ENCODE measurements around the gene PMPCA.

PMPCA gene

DNA sequence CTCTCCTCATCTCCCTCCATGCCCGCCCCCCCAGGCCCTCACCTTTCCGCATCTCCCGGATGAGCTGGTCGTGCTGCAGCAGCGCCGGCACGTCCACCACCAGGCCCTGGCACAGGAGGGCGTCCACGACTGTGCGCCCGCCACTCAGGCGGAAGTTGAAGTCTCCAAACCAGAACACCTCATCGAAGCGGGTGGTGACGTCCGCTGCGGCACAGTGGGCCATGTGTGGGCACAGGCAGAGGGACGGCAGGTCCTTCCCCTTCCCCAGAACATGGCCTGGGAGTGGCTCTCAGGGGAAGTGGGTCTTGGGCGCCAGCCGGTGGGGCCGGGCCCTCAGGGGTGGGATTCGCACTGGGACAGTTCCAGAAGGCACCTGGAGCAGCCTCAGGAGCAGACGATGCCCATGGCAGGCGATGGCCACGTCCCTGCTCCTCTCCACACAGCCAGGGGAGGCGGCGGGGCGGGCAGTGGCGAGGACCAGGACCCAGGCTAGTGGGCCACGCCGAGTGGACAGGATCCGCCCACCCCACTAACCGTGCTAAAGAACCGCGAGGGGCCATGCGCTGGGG lies 21.4 kb downstream of the PMPCA start:
- Histone ChIP-seq H3K79me2 (ENCODE audit: insufficient read depth, low read length) (peaks cover 5% of the 10 kb centered on the region), H3K4me3 (ENCODE audit: insufficient read depth, low read length, poor library complexity, severe bottlenecking) (no peak overlapping the region), H3K27ac (ENCODE audit: low read depth, low read length) (no peak overlapping the region), H3K27me3 (ENCODE audit: low read length) (no peaks in the 10 kb centered on the region), H3K36me3 (ENCODE audit: low read length) (no peaks in the 10 kb centered on the region), H4K20me1 (ENCODE audit: low read depth, low read length) (no peaks in the 10 kb centered on the region), H3K9me2 (replicated peaks; ENCODE audit: insufficient read depth, low read length) (no peaks in the 10 kb centered on the region), H3K9me3 (ENCODE audit: insufficient read depth, low read length) (no peaks in the 10 kb centered on the region), H3K4me2 (ENCODE audit: low read depth, low read length, poor library complexity, severe bottlenecking) (no peak overlapping the region), H3K9ac (ENCODE audit: low read length) (no peak overlapping the region), H3F3A (ENCODE audit: insufficient read depth) (no peaks in the 10 kb centered on the region), H2AFZ (ENCODE audit: low read depth, low read length, severe bottlenecking) (no peak overlapping the region)
- TF ChIP-seq, protein P1, sequence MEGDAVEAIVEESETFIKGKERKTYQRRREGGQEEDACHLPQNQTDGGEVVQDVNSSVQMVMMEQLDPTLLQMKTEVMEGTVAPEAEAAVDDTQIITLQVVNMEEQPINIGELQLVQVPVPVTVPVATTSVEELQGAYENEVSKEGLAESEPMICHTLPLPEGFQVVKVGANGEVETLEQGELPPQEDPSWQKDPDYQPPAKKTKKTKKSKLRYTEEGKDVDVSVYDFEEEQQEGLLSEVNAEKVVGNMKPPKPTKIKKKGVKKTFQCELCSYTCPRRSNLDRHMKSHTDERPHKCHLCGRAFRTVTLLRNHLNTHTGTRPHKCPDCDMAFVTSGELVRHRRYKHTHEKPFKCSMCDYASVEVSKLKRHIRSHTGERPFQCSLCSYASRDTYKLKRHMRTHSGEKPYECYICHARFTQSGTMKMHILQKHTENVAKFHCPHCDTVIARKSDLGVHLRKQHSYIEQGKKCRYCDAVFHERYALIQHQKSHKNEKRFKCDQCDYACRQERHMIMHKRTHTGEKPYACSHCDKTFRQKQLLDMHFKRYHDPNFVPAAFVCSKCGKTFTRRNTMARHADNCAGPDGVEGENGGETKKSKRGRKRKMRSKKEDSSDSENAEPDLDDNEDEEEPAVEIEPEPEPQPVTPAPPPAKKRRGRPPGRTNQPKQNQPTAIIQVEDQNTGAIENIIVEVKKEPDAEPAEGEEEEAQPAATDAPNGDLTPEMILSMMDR (IDR thresholded peaks at IDR 0.05; ENCODE audit: insufficient read depth, low read length, poor library complexity, severe bottlenecking) = no peak
- no peak for TF ChIP-seq EZH2phosphoT487 (conservative IDR thresholded peaks at IDR 0.05; ENCODE audit: low read length)

DNA sequence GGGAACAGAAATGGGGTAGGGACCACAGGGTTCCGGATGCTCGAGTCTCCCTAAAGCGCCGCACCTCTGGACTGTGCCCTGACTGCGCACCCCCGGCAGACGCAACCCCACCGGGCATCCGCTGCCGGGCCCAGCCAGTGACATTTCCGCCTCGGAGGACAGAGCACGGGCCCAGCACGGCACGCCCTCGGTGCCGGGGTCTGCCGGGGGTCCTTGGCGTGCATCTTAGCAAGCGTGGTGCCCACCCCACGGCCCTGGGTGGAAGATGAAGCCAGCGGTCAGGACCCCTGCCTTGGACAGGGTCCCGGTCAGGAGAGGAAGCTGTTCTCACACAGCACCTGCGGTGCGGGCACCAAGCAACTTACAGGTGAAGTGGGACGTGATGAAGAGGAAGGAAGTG lies 22.1 kb downstream of the PMPCA start:
- no peak overlapping the region for H3K27ac ChIP-seq (ENCODE audit: low read depth, low read length)
- H3K4me2 ChIP-seq (ENCODE audit: low read depth, low read length, poor library complexity, severe bottlenecking) = no peak overlapping the region
- no peaks in the 10 kb centered on the region for H3K27me3 ChIP-seq (ENCODE audit: low read length)
- H3K4me3 ChIP-seq (ENCODE audit: insufficient read depth, low read length, poor library complexity, severe bottlenecking) = no peak overlapping the region
- peaks cover 11% of the 10 kb centered on the region for H3K79me2 ChIP-seq (ENCODE audit: insufficient read depth, low read length)
- H3K9ac ChIP-seq (ENCODE audit: low read length) = no peak overlapping the region
- H3K9me3 ChIP-seq (ENCODE audit: insufficient read depth, low read length) = no peaks in the 10 kb centered on the region
- H3F3A ChIP-seq (ENCODE audit: insufficient read depth) = no peaks in the 10 kb centered on the region
- no peak for TF ChIP-seq EZH2phosphoT487 (conservative IDR thresholded peaks at IDR 0.05; ENCODE audit: low read length)
- TF ChIP-seq, protein P1 (IDR thresholded peaks at IDR 0.05; ENCODE audit: insufficient read depth, low read length, poor library complexity, severe bottlenecking) = no peak
- H4K20me1 ChIP-seq (ENCODE audit: low read depth, low read length) = no peaks in the 10 kb centered on the region
- H3K9me2 ChIP-seq (replicated peaks; ENCODE audit: insufficient read depth, low read length) = no peaks in the 10 kb centered on the region
- H2AFZ ChIP-seq (ENCODE audit: low read depth, low read length, severe bottlenecking) = no peak overlapping the region
- no peaks in the 10 kb centered on the region for H3K36me3 ChIP-seq (ENCODE audit: low read length)

DNA sequence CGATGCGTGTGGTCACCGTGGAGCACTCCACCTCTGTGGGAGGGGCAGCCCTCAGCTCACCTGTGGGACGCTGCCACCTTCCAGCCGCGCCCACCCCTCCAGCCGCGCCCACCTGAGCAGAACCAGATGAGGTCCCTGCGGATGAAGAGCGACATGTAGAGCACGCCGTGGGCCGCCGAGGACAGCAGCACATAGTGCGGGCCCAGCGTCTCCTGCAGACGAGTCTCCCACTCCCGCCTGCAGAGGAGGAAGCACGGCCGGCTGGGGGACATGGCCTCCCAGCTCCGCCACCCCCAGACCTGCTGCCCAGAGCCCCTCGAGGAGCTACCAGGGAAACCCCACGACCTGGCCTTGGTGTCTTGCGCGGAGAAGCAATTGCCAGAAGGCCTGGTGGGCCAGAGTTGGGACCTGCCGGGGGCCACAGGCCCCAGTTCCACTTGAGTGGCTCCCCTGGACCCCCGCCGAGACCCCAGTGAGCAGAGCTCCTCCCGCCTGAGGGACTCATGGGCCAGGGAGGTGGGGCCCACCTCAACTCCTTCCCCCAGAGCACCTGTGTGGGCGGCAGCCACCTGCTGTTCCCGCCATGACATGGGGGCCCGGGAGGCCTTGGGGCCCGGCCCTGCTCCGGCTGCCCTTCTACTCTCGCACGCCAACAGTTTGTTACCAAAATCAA lies 22.7 kb downstream of the PMPCA start:
- no peak overlapping the region for H3K9ac ChIP-seq (ENCODE audit: low read length)
- no peaks in the 10 kb centered on the region for H3K36me3 ChIP-seq (ENCODE audit: low read length)
- no peaks in the 10 kb centered on the region for H3K27me3 ChIP-seq (ENCODE audit: low read length)
- TF ChIP-seq, protein P1 (IDR thresholded peaks at IDR 0.05; ENCODE audit: insufficient read depth, low read length, poor library complexity, severe bottlenecking) = no peak
- TF ChIP-seq EZH2phosphoT487 (conservative IDR thresholded peaks at IDR 0.05; ENCODE audit: low read length) = no peak
- no peaks in the 10 kb centered on the region for H3K9me2 ChIP-seq (replicated peaks; ENCODE audit: insufficient read depth, low read length)
- H2AFZ ChIP-seq (ENCODE audit: low read depth, low read length, severe bottlenecking) = no peak overlapping the region
- no peaks in the 10 kb centered on the region for H4K20me1 ChIP-seq (ENCODE audit: low read depth, low read length)
- peaks cover 16% of the 10 kb centered on the region for H3K79me2 ChIP-seq (ENCODE audit: insufficient read depth, low read length)
- no peak overlapping the region for H3K27ac ChIP-seq (ENCODE audit: low read depth, low read length)
- H3F3A ChIP-seq (ENCODE audit: insufficient read depth) = no peaks in the 10 kb centered on the region
- H3K4me2 ChIP-seq (ENCODE audit: low read depth, low read length, poor library complexity, severe bottlenecking) = no peak overlapping the region
- no peaks in the 10 kb centered on the region for H3K9me3 ChIP-seq (ENCODE audit: insufficient read depth, low read length)
- H3K4me3 ChIP-seq (ENCODE audit: insufficient read depth, low read length, poor library complexity, severe bottlenecking) = no peak overlapping the region

Measured in SU-DHL-6 (cell line).